Activated gamma-delta T cell (primary cell): ENCODE data around the gene GPR107.

Source experiments
- DNase-seq: peaks from one replicate; lab custom pipeline; 2025; lab: John Stamatoyannopoulos, UW

GPR107 gene

DNA sequence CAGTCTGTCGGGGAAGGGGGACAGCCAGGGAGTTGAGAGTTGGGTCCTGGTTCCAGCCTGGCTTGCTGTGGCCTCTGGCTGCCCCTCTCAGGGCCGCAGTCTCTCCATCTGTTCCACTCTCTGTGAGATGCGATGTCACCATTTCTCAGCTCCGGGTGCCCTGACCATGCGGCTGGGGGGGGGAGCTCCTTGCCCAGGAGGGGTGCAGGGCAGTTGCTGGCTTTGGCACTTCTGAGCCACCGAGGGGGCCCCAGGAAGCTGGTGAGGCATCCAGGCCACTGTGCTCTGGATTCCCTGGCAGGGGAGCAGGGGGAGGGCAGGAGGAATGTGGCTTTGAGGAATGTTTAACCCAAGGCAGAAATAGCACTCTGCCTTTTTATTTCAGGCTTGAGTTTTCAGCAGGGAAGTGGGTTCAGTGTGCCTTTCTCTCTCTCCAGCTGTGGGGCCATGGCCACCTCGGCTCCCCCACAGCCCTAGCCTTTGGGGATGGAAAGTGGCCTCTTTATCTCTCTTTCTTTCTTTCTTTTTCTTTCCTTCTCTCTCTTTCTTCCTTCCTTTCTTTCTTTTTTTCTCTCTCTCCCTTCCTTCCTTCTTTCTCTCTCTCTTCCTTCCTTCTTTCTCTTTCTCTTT is 129.5 kb downstream of the GPR107 start:
- DNase-seq = no peak

GRCh38 chr9:130185017-130185416 is 131.3 kb downstream of the GPR107 start:
- DNase-seq = no peak

GRCh38 chr9:130185490-130186031 is 131.9 kb downstream of the GPR107 start:
- DNase-seq = no peak

GRCh38 chr9:130186051-130186450 is 132.3 kb downstream of the GPR107 start:
- DNase-seq = no peak

DNA sequence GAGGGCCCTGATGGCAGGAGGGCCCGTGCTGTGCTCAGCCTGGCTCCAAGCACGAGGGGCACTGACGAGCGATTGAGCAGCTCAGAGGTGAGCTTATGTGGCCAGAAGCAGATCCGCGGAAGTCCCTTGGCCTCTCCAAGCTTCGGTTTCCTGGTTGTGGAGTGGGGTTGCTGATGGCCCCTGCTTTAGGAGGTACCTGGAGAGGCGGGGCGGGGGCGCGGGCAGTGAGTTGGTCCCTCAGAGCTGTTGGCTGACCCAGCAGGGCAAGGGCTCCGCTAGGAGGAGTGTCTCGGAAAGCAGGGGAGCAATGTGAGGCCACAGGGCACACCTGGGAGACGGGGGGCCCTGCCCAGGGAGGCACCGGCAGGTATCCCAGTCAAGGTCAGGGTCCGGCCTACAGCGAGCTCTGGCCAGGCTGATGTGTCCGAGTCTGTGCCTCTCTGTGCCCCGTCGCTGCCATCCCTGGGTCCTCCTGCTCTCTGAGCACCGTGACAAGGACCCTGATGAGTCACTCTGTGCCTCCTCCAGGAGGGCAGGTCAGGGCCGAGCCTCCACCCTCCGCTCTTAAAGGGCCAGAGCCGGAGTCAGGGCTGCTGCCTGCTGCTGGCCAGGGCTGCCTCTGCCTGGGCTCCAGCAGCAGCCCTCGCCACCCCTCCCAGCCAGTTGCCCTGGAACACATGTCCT is 133.3 kb downstream of the GPR107 start:
- DNase-seq = no peak

DNA sequence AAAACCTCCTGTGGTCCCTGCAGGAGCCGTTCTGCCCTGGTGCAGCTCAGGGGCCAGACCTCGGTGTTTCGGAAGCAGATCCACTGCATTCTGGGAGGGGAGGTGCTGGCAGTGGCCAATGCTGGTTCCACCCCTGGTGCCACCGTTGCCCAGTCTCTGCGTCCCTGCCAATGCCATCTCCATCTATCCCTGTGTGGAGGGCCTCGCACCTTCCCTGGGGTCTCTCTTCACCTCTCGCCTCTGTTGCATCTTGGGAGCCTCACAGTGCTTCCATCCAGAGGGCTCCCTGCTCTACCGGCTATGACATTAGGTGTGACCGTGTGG is 133.8 kb downstream of the GPR107 start:
- DNase-seq = no peak

- no peak for DNase-seq
Measured at GRCh38 chr9:130188860-130189481, 135.3 kb downstream of the GPR107 start.
